Testis (tissue), 3 donors: ENCODE measurements around the gene NPEPL1. TPM values are rescaled to one million over a fixed set of nuclear protein-coding genes. Genes with fewer than 3 reads are reported as not detected.

Source experiments
- DNase-seq: peaks from one replicate; pipeline ENCODE4 v3.0.0-alpha.2; 2019
- H3K27ac ChIP-seq, 2 donors: fragments of 200-600 bp; sonication (generic); one replicate each; pipeline ENCODE4 v1.5.1; 2019
- H3K27me3 ChIP-seq: fragments of 200-600 bp; sonication (generic); one replicate; pipeline ENCODE4 v1.5.1; 2019
- H3K36me3 ChIP-seq: fragments of 200-600 bp; sonication (generic); one replicate; pipeline ENCODE4 v1.5.1; 2017; ENCODE audit warnings: low read depth; ENCODE audit errors: missing control alignments
- H3K4me1 ChIP-seq: fragments of 200-600 bp; sonication (generic); one replicate; pipeline ENCODE4 v1.5.1; 2019
- H3K4me3 ChIP-seq, 2 donors: fragments of 200-600 bp; sonication (generic); one replicate each; pipeline ENCODE4 v1.5.1; 2017 to 2019
- H3K9me3 ChIP-seq: fragments of 200-600 bp; sonication (generic); one replicate; pipeline ENCODE4 v1.5.1; 2017
- CTCF ChIP-seq, 3 experiments: fragments of 450-650 bp in 2 of 3; fragments of 200-600 bp in 1 of 3; sonication (generic) in 1 of 3; IDR thresholded peaks; one replicate each; pipeline ENCODE4 v1.5.1; 2016 to 2019; ENCODE audit warnings: antibody characterized with exemption in 3 of 3, mild to moderate bottlenecking in 2 of 3, moderate library complexity in 1 of 3
- POLR2A ChIP-seq: fragments of 450-650 bp; IDR thresholded peaks from one replicate; pipeline ENCODE4 v1.6.1; 2017; ENCODE audit warnings: antibody characterized with exemption, mild to moderate bottlenecking, moderate library complexity
- WGBS, 2 donors: methylation state at CpG; one replicate each; pipeline ENCODE4 v1.1.5; 2018; 5-methylcytosine and 5-hydroxymethylcytosine counted together
- intact Hi-C: fragments of 100-400 bp; cut with DNase I; formaldehyde crosslinking; loops from one replicate; pipeline ENCODE4 v1.15.1; 2023; ENCODE audit warnings: low total_unique reads
- polyA plus RNA-seq: library from polyadenylated mRNA; stranded (reverse); fragments of 350-450 nt; fragmentation: Illumina TruSeq; extraction: RNeasy Lipid Tissue Mini Kit (QIAGEN cat#74804); gene quantifications from one replicate; pipeline ENCODE4 v1.2.3, GENCODE V29; 2014; ENCODE audit warnings: low read depth, low replicate concordance; ENCODE audit not compliant: insufficient read depth
- total RNA-seq, 2 donors: library from RNA; depleted of rRNA; stranded (reverse); fragments of >200 nt; gene quantifications; one replicate each; pipeline ENCODE4 v1.2.3, GENCODE V29; 2016

The NPEPL1 gene
- total and polyA plus RNA-seq, 3 donors from 2014 or later, result 47.6 to 79.9 (median 56.3) TPM

GRCh38 chr20:58713801-58714339, 21.3 kb downstream of the NPEPL1 start:
- Histone ChIP-seq H3K4me3 (no peak overlapping the region), H3K36me3 (no peaks in the 10 kb centered on the region), H3K4me1 (no peaks in the 10 kb centered on the region), H3K27me3 (no peaks in the 10 kb centered on the region), H3K27ac (no peak overlapping the region), H3K9me3 (no peaks in the 10 kb centered on the region)
- peak; percentile 10 for DNase-seq
- 90 to 98% methylated on average over 13 to 24 of the region's 24 CpGs for WGBS, 2 donors
- TF ChIP-seq POLR2A (no peak), CTCF (IDR thresholded peaks at IDR 0.05) (no peak)
- intact Hi-C loops, result no loop called here

- Histone ChIP-seq H3K27me3 (no peaks in the 10 kb centered on the region), H3K4me1 (no peaks in the 10 kb centered on the region), H3K36me3 (no peaks in the 10 kb centered on the region), H3K4me3 (no peak overlapping the region), H3K9me3 (no peaks in the 10 kb centered on the region), H3K27ac (no peak overlapping the region)
- intact Hi-C loops, result no loop called here
- TF ChIP-seq POLR2A, result no peak
- TF ChIP-seq CTCF (IDR thresholded peaks at IDR 0.05), result no peak
- DNase-seq, result peak; percentile 11
- WGBS, 2 donors, result 92% methylated on average over 15 of the region's 16 CpGs; no CpG with 5 or more reads in 1 of the 2 donors
Observed at GRCh38 chr20:58714340-58714922, 21.8 kb downstream of the NPEPL1 start.

- intact Hi-C loops, result no loop called here
- TF ChIP-seq POLR2A, result no peak
- no peak for TF ChIP-seq CTCF (IDR thresholded peaks at IDR 0.05)
Observed at GRCh38 chr20:58714923-58715351, 22.3 kb downstream of the NPEPL1 start.

GRCh38 chr20:58715391-58715800, 22.8 kb downstream of the NPEPL1 start:
- TF ChIP-seq CTCF (IDR thresholded peaks at IDR 0.05) (no peak), POLR2A (no peak)
- no peaks in the 10 kb centered on the region for H3K27me3 ChIP-seq
- intact Hi-C loops, result no loop called here
- 88 to 89% methylated on average over 9 to 11 of the region's 11 CpGs for WGBS, 2 donors
- H3K27ac ChIP-seq, result no peak overlapping the region
- H3K9me3 ChIP-seq, result no peaks in the 10 kb centered on the region
- no peaks in the 10 kb centered on the region for H3K36me3 ChIP-seq
- no peaks in the 10 kb centered on the region for H3K4me1 ChIP-seq
- no peak for DNase-seq
- no peak overlapping the region for H3K4me3 ChIP-seq

More at GRCh38 chr20:58714923-58715351, 22.3 kb downstream of the NPEPL1 start:
- DNase-seq, result no peak
- 87 to 90% methylated on average over 10 to 14 of the region's 14 CpGs for WGBS, 2 donors
- no peaks in the 10 kb centered on the region for H3K27me3 ChIP-seq
- no peaks in the 10 kb centered on the region for H3K4me1 ChIP-seq
- H3K36me3 ChIP-seq, result no peaks in the 10 kb centered on the region
- H3K27ac ChIP-seq, result no peak overlapping the region
- H3K4me3 ChIP-seq, result no peak overlapping the region
- H3K9me3 ChIP-seq, result no peaks in the 10 kb centered on the region
